Measurements from ENCODE around the gene MN1.

The MN1 gene

DNA sequence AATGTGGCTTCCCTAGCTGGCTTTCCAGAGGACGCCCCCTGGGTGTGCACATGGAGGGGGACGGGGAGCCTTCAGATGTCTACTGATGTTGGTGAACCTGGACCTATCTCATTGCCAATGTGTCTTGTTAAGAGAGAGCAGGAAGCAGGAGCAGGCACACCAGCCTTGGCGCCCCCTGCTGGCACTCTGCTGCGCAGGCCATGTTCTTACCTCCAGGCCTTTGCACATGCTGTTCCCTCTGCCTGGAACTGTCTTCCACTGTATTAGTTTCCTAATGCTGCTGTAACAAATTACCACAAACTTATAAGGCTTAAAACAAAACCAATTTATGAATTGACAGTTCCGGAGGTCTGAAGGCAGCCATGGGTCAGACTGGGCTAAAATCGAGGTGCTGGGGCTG lies 23.6 kb upstream of the MN1 start:
- DNase-seq: peak; percentile 16

DNA sequence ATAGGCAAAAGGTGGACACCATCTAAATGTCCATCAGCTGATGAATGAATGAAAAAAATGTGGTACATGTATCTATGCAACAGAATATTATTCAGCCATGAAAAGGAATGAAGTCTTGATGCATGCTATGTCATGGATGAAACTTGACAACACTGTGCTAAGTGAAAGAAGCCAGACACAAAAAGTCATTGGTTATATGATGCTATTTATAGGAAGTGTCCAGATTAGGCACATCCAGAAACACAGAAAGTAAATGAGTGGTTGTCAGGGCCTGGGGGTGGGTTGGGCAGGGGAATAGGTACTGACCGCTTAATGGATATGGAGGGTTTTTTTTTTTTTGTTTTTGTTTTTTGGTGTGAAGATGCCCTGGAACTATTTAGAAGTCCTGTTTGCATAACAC lies 21.7 kb upstream of the MN1 start:
- DNase-seq: no peak

DNA sequence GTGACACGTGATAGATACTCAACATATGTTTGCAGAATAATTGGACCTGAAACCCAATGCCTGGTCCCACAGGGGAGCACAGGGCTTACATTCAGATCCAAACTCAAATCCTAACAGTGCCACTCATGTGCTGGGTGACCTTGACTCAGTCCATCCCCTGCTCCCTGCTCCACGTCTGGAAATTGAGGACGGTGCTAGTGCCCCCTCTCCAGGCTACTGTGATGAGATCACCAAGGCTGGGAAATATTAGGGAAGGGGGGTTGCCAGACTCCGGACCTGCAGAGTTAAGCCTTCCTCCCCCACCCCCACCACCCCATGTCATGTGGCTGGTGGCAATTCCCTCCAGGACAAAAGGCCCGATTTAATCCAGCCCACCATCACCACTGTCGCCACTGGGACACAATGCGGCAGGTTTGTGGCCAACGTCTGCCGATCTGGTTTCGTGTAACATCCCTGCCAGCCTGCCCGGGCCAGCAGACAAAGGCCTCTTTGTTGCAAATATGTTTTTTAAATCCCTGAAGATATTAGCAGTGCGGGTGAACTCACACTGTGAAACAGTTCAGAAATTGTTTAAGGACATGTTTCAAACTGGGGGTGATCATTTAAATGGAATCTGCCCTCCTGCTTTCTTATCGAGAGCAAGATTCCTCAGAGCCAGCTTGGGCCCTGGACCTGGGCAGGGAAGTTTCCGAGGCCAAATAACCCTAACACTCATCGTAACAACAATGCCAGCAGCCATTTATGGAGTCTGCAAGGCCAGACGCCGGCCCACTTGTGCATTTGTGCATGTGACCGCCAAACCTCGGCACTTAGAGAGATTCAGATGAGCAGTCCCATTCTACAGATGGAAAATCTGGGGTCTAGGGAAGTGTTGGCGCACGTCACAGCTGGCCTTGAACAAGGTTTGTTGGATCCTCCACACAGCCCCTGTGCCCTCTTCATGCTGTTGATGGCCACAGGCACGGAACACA lies 19.6 kb upstream of the MN1 start:
- no peak for DNase-seq

DNA sequence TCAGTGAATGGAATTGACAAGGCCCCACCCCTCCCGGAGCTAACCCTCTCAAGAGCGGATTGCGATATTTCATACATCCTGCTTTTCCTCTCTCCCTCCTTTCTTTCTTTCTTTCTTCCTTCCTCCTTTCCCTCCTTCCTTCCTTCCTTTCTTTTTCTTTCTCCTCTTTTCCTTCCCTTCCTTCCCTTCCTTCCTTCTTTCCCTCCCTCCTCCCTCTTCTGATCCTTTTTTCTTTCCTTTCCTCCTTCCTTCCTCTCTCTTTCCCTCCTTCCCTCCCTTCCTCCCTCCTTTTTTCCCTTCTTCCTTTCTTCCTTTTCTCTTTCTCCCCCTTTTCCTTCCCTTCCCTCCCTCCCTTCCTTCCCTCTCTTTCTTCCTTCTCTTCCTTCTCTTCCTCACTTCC lies 15.0 kb upstream of the MN1 start:
- no peak for DNase-seq

DNA sequence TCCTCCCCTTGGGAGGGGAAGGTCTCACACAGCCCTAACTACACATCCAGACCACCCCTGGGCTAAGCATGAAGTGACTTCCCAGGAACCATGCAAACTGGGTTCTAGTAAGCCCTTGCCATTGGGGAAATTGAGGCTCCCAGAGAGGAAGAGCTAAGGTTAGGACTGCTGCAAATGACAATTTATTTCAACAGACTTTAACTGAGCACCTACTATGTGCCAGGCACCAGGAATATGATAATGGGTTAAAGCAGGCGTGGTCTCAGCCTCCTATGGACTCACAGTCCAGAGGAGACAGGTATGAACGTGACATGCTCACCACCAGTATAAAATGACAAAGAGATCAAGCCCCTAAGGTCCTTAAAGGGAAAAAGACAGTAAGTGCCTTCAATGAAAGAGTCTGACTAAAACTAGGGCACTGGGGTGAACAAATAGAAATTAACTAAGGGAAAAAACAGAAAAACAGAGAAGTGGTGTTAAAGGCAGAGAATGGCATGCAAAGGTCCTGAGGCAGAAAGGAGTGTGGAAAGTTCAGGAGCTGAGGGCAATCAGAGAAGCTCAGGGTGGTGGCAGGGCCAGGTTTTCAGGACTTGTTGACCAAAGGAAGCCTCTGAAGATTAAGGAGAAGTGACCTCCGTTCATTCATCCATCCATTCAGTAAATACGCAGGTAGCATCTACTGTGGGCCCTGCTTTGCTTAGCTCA lies 14.4 kb upstream of the MN1 start:
- no peak for DNase-seq

DNA sequence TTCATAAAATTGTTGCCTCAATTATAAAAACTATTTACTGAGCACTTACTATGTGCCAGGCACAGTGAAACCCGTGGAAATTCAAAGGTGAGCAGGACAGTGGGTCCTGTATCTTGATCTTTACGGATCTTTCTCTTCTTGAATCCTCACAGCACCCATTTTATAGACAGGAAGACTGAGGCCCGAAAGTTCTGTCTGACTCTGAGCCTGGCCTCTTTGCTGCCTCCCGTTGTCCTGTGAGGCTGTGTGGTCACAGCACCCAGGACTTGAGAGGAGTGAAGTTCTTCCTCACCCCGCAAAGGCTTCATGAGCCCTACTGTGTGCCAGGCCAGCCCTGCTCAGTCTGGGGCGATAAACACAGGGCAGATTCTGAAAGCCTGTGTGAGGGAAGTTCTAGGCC lies 13.4 kb upstream of the MN1 start:
- DNase-seq: no peak

DNA sequence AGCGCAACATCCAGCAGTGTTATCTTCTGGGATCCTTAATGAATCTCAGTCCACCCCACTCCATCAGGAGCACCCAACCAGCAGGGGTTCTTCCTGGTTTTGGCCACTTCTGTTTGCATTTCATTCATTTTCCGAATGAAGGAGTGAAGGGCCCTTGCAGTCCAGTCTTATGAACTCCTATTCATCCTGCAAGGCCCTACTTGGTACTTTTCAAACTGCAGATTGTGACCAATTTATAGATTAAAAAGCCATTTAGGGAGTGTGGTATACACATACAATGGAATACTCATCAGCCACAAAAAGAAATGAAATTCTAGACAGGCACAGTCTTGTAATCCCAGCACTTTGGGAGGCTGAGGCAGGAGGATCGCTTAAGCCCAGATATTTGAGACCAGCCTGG lies 10.2 kb upstream of the MN1 start:
- DNase-seq: no peak

DNA sequence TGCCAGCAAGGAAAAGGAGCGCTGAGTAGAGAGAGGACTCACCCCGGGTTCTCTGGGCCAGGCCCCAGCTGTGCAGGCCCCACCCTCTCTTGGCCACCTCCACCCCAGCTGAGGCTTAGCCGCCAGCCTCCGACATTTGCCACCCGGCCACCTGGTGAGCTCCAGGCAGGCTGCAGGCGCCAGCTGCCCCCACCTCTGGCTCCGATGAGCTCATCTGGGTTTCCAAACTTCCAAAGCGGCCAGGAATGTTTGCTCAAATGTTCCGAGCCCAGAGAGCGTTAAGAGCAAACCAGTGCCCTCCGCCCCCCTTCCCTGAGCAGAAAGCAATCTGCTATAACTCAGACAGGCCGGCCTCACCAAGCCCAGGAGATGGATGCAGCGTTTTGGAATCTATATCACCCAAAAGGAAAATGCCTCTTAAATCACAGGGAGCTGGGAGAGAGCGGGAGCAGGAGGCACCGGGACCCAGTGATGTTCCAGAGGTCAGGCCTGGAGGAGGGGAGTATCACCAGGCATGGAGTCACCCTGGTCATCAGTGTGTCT lies 9.1 kb upstream of the MN1 start:
- no peak for DNase-seq

DNA sequence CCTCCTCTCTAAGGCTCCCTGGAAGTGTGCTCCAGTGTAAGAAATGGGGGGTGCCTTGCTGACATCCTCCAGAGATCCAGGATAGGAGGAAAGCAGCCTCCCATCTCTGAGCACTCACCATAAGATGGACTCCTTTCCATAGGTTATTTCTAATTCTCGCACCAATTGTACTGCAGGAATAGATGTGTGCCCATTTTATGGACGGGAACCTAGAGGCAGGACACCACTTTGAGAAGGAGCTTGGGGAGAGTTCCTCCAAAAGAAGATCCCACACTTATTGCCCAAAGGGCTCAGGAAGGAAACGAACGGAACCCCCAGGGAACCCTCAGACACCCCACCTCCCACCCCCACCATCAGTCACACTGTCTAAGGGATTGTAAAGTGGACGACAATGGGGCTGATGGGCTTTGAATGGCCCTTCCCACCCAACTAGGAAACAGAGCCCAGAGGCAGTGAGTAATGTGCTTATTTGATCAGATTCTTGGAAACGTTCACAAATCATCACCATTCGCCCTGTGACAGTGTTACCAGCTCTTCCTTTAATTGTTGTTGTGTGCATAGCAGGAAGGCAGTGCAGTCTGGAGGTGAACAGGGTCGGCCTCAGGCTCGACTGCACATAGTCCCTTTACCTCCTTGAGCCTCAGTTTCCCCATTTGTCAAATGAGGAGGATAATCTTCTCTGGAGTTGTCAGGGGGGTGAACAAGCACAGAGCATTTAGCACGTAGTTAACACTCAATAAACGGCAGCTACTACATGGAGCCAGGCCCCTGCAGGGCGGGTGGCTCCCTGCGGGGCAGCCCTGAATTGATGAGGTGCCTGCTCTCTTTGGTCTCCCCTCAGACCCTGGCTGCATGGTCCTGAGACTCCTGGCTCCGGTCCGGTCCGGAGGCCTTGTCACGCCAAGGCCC lies 8.4 kb upstream of the MN1 start:
- no peak for DNase-seq

DNA sequence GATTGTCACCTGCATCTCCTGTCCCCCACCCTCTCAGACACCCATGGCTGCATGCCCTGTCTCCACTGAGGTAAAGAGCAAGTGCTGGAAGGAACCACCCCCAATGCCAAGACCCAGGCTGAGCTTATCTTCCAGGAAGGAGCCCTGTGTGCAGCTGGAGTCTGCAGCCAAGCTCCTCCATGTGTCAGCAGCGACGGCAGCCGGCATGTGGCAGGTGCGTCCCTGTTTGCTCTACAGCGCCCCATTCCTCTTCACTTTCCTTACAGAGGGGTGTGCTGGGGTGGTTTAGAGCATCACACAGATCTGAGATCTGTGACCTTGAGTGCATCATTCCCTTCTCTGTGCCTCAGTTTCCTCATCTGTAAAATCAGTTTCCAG lies 7.7 kb upstream of the MN1 start:
- DNase-seq: no peak

DNA sequence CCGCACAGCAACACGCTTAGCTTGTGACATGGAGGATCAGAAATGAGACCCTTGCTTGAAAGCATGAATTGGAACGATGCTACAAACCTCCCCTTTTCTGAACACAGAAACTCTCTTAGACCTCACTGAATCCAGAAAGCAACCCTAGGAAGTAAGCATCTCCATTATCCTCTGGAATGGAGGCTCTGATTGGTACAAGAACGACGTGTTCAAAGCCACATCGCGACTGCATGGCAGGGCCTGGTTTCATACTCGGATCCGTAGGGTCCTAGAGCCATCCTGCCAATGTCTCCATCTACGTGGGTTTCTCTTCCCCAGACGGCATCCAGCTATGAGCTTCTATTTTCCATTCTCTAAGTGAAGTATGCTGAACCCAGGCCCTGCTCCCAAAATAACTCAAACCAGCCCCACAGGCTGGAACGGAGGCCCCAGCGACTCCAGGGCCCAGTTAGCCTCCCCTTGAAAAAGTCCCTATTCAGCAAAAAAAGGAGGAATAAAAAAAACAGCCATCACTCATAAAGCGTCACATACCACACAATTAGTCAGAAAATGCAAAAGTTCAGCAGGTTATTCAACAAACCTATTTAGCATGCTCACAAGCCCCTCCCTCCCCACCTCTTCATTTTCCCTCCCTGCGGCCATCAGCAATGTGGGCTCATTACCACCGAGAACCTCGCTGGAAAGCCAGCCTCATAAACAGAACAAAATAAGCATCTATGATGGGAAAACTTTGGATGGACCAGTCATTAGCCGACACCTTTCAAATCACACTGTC lies 7.1 kb upstream of the MN1 start:
- no peak for DNase-seq

DNA sequence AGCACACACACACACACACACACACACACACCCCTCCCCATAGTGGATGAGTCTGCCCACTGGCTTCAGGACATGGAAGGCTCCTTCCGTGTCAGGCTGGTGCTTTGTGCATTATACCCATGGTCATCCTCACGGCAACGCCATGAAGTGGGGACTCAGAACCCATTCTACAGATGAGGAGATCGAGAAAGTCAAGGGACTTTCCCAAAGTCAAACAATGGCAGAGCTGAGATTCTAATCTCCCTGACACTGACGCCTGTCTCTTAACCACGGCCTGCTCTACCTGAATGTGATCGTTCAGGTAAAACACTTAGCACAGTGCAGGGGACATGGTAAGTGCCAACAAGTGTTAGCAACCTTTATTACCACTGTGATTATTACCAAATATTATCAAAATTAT lies 4.3 kb upstream of the MN1 start:
- no peak for DNase-seq

DNA sequence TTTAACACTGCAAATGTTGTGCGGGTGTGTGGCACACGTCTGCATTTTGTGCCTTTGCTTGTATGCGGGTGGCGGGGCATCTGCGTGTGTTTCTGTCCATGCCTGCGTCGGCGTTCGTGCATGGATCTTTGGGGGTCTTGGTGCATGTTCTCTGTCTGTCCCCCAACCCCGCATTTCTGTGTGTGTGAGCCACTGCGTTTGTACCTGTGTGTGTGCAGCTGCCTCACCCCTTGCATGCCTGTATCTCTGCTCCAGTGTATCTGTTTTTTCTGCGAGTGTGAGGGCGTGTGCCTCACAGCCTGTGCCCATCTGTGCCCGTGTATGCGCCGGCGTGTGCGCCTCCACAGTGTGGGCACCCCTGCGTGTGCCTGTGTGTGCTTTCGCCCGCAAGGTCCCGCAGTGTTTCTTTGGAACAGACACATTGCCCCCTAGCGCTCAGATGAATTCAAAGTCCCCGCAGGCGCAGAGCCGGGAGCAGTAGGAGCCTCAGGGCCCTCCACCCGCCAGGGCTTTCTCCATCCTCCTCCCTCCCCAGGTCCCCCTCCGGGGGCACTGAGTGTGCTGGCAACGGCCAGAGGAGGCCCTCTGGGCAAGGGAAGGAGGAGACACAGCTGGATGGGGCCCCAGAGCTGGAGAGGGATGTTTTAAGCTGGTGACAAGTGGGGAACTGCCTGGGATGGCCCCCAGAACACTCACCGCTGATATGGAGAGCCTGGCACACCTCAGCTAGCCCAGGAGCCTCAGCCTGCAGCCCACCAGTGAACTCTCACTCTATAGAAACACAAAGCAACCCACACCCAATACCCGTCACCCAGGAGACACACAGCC lies 3.1 kb upstream of the MN1 start:
- peak; percentile 80 for DNase-seq

DNA sequence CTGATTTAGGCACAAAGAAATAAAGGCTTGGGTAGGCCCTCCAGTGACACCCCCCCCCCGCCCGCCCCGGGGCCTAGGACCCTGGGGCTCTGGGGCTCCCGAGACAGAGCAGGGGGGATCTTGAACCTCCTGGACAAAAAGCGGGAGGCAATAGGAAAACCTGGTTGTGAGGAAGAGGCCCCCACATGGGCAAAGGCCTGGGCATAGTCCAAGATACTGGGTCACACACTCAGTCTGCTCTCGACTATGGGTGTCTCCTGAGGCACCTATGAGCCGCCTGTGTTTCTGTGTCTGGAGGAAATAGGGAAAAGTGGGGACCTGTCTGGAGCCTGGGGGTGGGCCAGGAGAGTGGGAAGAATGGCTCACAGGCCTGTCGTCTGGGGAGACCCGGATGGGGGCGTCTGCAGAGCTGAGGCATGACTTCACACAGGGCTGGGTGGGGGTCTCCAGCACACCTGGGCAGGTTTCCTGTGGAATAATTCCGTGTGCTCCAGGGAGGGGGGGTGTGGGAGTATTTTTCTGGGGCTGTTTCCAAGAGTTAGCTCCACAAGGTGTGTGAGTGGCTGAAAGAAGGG lies 2.4 kb upstream of the MN1 start:
- DNase-seq: no peak

DNA sequence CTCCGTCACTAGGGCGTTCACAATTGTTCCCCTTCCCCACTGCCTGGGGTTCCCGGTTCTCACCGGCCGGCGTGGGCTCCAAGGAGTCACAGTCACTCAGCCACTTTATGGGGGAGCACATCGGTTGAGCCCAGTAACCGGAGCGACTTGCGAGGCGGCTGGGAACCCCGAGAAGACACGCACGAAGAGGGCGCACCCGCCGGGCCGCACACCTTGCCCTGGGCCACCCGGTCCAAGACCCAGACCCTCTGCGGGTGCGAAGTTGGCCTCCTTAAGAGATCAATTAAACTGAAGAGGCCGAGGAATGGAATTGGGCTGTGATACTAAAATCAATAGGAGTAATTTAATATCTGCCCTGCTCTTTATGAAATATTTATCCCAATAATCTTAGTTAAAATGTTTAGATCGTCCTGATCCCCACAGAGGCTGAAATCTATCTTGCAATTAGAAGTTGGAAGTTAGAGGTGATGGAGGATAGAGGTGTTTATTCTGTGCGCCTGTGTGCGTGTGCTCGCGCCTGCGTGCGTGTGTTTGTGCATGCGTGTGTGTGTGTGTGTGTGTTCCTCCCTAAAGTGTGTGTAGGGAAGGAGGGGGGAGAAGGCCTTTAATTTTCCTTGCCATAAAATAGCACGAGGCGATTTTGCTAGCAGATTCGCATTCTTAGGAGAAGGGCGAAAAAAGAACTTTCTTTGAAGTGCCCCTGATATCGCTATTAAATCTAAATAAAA lies 954 bp upstream of the MN1 start:
- DNase-seq: no peak

DNA sequence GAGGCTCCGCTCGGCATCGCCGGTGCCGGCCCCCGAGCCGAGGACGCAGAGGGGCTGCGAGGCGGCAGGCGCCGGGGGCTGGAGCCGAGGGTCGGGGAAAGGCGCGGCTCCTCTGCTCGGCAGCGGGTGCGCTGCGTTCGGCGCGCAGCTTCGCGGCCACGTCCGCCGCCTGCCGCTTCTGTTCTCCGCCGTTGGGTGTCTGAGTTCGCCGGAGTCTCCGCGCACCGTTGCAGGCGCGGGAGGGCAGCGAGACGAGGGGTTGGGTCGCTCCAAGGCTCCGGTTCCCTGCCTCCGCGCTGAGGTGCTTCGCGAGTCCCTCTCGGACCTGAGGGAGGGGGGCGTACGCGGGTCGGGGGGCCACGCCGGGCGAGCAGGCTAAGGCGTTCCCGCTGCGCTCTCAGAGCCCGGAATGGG lies 347 bp downstream of the MN1 start:
- DNase-seq: peak; percentile 42

DNA sequence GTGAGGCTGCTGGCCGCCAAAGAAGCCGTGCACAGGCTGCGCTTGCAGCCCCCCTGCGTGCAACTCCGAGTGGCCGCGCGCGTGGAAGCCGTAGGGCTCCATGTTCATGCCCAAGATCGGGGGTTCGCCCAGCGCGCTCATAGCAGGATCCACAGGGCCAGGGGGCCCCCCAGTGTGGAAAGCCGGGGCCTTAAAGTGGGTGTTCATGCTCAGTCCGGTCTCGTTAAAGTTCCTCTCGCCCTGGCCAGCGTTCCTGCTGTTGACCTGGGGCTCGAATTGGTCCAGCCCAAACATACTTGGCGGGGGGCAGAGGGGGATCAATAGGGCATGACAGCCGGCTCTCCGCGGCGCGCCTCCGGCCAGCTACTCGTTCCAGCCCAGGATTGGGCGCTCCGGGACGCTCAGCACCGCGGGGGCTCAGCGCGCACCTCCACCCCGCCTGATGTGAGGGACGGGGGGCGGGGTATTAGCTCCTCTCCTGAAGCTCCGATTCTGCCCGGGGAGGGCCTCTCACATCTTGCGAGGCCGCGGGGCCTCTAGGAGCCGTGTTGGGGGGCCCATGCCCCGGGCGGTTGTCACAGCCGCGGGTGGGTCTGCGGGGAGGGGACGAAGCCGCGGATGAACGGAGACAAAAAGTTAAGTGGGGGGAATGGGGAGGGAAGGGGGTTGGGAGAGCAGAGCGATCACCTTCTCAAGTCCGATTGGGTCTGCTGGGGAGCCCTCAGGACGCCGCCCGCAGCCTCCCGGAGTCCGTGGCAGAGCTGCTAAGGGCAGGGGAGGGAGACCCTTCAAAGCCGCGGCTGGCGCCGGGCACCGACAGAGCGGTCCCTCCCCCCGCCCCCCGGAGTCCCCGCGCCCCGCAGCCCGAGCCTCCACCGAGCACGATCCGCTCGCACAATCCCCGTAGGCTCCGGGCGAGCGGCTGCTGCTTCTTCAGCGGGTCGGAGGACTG lies 1.0 kb downstream of the MN1 start:
- no peak for DNase-seq

DNA sequence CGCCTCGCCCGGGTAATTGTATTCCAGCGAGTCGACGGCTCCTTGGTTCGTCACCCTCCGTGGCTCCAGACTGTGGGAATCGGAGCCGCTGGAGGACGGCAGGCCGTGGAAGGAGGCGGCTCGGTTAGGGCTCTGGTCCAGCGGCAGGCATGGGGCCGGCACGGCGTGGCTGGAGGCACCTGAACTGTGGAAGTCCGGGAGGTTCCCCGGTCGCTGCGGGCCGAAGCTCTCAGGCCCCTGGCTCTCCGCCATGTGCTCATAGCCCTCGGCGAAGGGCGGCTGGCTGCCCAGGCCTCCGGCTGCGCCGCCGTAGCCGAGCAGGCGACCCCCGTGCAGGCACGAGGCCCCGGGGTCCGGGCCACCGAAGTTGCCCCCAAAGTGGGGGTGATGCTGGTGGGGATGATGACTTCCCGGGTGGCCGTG lies 1.7 kb downstream of the MN1 start:
- no peak for DNase-seq

Measured in suppressor macrophage treated with lipopolysaccharide for 4 hours (primary cell).